Chondrocyte (in vitro differentiated cells): ENCODE results near the gene FAM20A. TPM values are rescaled to one million over a fixed set of nuclear protein-coding genes. Genes with fewer than 3 reads are reported as not detected.

ENCODE experiments used
- DNase-seq: peaks from one replicate; pipeline ENCODE4 v3.0.0; 2021; ENCODE audit warnings: mixed read lengths, low spot score
- H3K27ac Mint-ChIP-seq: one replicate; pipeline ENCODE4 v1.8.0; 2021; ENCODE audit warnings: mild to moderate bottlenecking, moderate library complexity, mixed read lengths; ENCODE audit not compliant: unreplicated experiment
- H3K27me3 Mint-ChIP-seq: 2 replicates; pipeline ENCODE4 v1.8.0; 2021; ENCODE audit warnings: low read depth, mixed read lengths
- H3K36me3 Mint-ChIP-seq: 2 replicates; pipeline ENCODE4 v1.8.0; 2021; ENCODE audit warnings: low read depth, mixed read lengths
- H3K4me1 Mint-ChIP-seq: 2 replicates; pipeline ENCODE4 v1.8.0; 2021; ENCODE audit warnings: low read depth, mild to moderate bottlenecking, mixed read lengths
- H3K4me3 Mint-ChIP-seq: one replicate; pipeline ENCODE4 v1.8.0; 2021; ENCODE audit warnings: mild to moderate bottlenecking, moderate library complexity, mixed read lengths; ENCODE audit not compliant: unreplicated experiment
- H3K9me3 Mint-ChIP-seq: 2 replicates; pipeline ENCODE4 v1.8.0; 2021; ENCODE audit warnings: low read depth, mixed read lengths
- total RNA-seq: library from RNA; stranded (reverse); gene quantifications from 3 replicates; pipeline ENCODE4 v1.2.1, GENCODE V29; 2021
- TF ChIP-seq, protein P1 (sequence below): fragments of 200-600 bp; sonication (generic); IDR thresholded peaks from 2 replicates; pipeline ENCODE4 v1.5.0; 2021; ENCODE audit warnings: antibody characterized with exemption, mild to moderate bottlenecking, moderate library complexity

FAM20A gene
- total RNA-seq, 1 donor from 2014 or later: not detected

DNA sequence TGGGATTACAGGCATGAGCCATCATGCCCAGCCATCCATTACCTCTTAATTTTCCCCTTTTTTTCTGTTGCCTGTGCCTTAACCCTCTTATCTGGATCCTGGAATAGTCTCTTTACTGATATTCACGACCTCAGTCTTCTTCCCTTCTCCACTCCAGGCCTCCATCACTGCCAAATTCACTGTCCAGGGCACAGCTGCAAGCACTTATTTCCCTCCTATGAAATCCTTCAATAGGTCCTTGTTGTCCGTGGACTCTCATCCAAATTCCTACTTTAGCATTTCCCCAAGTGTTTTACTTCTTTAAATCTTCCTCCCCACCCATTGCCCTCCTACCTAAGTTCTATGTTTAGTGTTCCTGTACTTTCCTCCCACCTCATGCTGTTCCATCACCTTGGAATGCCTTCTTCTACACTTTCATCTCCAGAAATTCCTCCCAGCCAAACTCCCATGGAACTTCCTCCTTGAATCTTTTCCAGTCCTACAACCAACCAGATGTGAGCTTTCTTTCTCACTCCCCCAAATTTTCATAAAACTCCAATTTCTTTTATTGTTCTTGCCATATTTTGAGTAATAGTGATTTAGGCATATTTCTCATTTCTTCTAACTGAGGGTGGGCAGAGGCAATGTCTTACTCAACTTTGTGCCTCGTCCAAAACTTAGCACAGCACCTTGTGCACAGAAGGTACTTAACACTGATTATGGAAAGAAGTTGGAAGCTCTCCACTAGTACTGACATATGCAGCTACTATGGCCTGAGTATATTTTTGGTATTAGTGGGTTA lies 35.3 kb downstream of the FAM20A start:
- peaks cover 2% of the 10 kb centered on the region for H3K36me3 Mint-ChIP-seq
- H3K27ac Mint-ChIP-seq: no peak overlapping the region
- TF ChIP-seq, protein P1, sequence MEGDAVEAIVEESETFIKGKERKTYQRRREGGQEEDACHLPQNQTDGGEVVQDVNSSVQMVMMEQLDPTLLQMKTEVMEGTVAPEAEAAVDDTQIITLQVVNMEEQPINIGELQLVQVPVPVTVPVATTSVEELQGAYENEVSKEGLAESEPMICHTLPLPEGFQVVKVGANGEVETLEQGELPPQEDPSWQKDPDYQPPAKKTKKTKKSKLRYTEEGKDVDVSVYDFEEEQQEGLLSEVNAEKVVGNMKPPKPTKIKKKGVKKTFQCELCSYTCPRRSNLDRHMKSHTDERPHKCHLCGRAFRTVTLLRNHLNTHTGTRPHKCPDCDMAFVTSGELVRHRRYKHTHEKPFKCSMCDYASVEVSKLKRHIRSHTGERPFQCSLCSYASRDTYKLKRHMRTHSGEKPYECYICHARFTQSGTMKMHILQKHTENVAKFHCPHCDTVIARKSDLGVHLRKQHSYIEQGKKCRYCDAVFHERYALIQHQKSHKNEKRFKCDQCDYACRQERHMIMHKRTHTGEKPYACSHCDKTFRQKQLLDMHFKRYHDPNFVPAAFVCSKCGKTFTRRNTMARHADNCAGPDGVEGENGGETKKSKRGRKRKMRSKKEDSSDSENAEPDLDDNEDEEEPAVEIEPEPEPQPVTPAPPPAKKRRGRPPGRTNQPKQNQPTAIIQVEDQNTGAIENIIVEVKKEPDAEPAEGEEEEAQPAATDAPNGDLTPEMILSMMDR: no peak
- H3K4me1 Mint-ChIP-seq: peaks cover 4% of the 10 kb centered on the region
- DNase-seq: no peak
- peaks cover 16% of the 10 kb centered on the region for H3K27me3 Mint-ChIP-seq
- H3K9me3 Mint-ChIP-seq: no peaks in the 10 kb centered on the region
- H3K4me3 Mint-ChIP-seq: no peak overlapping the region

DNA sequence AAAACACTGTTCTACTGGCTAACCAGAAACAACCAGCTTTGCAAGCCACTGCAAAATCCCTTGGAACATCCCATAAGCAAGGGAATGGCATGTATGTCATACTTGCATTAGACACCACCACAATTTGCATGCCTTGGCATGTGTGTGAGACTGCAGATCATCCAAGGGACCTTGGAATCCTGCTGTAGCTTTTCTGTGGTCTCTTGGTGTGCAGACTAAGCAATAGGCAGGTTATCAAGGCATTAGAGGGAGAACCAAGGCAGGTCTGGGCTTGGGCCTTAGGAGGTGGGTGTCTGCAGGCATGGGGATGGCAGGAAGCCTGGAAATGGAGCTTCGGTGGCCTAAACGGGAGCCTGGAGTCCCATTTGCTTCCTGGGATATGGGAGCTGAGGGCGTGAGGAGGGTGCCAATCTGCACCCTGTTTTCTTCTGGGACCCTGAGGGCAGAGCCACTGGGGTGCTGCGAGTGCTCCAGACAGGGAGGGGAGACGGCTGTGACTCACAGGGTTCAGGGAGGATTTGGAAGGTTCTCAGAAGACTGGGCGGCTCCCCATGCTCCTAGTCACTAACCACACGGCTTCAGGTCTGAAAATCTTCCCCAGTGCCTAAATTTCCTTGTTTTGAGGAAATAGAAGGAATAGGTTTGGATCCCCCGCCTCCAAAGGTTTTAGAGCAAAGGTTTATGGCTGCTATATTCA lies 36.6 kb downstream of the FAM20A start:
- DNase-seq: no peak
- peaks cover 2% of the 10 kb centered on the region for H3K36me3 Mint-ChIP-seq
- H3K27me3 Mint-ChIP-seq: peaks cover 16% of the 10 kb centered on the region
- no peaks in the 10 kb centered on the region for H3K9me3 Mint-ChIP-seq
- TF ChIP-seq, protein P1: no peak
- H3K4me3 Mint-ChIP-seq: no peak overlapping the region
- no peak overlapping the region for H3K27ac Mint-ChIP-seq
- H3K4me1 Mint-ChIP-seq: peaks cover 5% of the 10 kb centered on the region

DNA sequence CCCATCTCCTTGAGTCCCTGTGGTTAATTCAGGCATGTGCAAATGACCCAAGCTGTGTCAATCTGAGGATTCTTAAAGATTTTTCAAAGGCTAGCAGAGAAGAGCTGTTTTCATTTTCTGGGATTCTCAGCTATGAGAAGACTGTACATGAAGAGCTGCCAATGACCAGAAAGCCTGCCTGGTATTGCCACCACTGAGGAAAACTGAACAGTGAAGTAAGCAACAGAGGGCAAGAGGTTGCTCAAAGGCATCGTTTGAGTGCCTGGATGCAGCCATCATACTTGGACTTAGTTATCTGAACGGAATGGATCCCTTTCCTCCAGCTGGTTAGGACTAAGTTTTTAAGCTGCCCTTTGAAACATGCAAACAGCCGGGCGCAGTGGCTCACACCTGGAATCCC lies 38.4 kb downstream of the FAM20A start:
- peaks cover 9% of the 10 kb centered on the region for H3K4me1 Mint-ChIP-seq
- DNase-seq: no peak
- no peak overlapping the region for H3K27ac Mint-ChIP-seq
- peaks cover 12% of the 10 kb centered on the region for H3K27me3 Mint-ChIP-seq
- H3K4me3 Mint-ChIP-seq: no peak overlapping the region
- H3K36me3 Mint-ChIP-seq: peaks cover 2% of the 10 kb centered on the region
- H3K9me3 Mint-ChIP-seq: no peaks in the 10 kb centered on the region
- TF ChIP-seq, protein P1: no peak

DNA sequence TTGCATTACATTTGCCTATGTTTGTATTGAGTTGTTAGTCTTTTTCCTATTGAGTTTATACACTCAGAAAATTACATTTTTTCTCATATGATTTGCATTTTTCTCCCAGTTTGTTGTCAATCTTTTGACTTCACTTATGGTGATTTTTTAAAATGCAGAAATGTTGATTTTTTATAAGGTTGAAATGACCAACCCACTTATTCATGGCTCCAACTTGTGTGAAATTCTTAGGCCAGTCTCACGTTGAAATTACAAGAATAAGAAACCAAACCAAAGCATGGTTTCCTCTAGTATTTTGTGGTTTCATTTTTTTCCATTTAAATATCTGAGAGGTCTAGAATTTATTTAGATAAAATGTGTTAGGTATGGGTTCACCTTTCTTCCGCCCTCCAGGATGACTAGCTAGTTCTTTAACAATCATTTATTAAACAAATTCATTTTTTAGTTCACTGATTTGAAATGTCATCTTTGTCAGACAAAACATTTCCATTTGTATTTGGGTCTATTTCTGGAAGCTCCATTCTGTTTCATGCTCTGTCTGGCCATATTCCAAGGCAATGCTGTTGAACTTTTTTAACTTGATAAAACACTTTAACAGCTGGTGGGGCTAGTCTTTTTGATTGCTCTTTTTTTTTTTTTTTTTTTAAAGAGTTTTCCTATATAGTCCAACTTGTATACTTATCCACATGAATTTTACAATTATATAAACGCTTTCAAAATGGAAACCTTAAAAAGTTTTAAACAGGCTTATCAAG lies 40.0 kb downstream of the FAM20A start:
- Mint-ChIP-seq H3K4me3 (no peak overlapping the region), H3K36me3 (peaks cover 1% of the 10 kb centered on the region), H3K9me3 (no peaks in the 10 kb centered on the region), H3K27me3 (peaks cover 8% of the 10 kb centered on the region), H3K27ac (no peak overlapping the region), H3K4me1 (peaks cover 9% of the 10 kb centered on the region)
- DNase-seq: no peak
- TF ChIP-seq, protein P1: no peak

DNA sequence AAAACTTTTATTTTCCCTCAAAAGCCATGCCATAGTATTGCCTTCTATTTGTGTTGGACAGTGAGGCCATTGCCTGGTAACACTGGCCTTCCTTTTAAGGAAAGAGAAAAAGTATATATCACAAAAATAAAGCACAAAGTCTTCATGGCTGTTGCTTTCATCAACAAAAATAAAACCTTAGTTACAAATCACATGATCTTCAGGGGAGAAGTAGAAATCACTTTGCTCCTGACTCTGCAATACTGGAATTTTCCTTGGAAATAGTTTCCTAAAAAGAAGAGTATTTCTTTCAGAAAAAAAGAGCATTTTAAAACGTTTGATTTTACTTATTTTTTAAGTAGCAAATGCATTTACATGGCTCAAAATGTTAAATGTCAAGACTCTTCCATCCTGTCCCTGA lies 41.9 kb downstream of the FAM20A start:
- Mint-ChIP-seq H3K9me3 (no peaks in the 10 kb centered on the region), H3K4me3 (no peak overlapping the region), H3K4me1 (peaks cover 9% of the 10 kb centered on the region), H3K27ac (no peak overlapping the region), H3K36me3 (peaks cover 1% of the 10 kb centered on the region), H3K27me3 (no peaks in the 10 kb centered on the region)
- TF ChIP-seq, protein P1: no peak
- no peak for DNase-seq
